Mucosa of rectum (tissue), 2 donors: ENCODE results near the gene PLEKHA5.

Experiments
- H3K27ac ChIP-seq, 2 donors: one replicate each; pipeline ENCODE4 v1.7.0; 2013; ENCODE audit warnings: inconsistent platforms in 2 of 2, low read depth in 2 of 2, low read length in 2 of 2
- H3K27me3 ChIP-seq, 2 donors: one replicate each; pipeline ENCODE4 v1.7.0; 2013; ENCODE audit warnings: low read length in 2 of 2; ENCODE audit not compliant: control insufficient read depth in 2 of 2, insufficient read depth in 2 of 2
- H3K36me3 ChIP-seq, 2 donors: one replicate each; pipeline ENCODE4 v1.7.0; 2013; ENCODE audit warnings: low read length in 2 of 2; ENCODE audit not compliant: control insufficient read depth in 2 of 2, insufficient read depth in 2 of 2
- H3K4me1 ChIP-seq, 2 donors: one replicate each; pipeline ENCODE4 v1.7.0; 2013; ENCODE audit warnings: low read length in 2 of 2, mild to moderate bottlenecking in 1 of 2; ENCODE audit not compliant: control insufficient read depth in 2 of 2, insufficient read depth in 2 of 2
- H3K4me3 ChIP-seq, 2 donors: one replicate each; pipeline ENCODE4 v1.7.0; 2013; ENCODE audit warnings: low read length in 2 of 2
- H3K9ac ChIP-seq, 2 donors: one replicate each; pipeline ENCODE4 v1.7.0; 2013; ENCODE audit warnings: low read length in 2 of 2, low read depth in 1 of 2, mild to moderate bottlenecking in 1 of 2
- H3K9me3 ChIP-seq, 2 donors: one replicate each; pipeline ENCODE4 v1.7.0; 2013; ENCODE audit warnings: low read length in 2 of 2; ENCODE audit not compliant: control insufficient read depth in 2 of 2
- donor health status: healthy.
- donor health status: Normal muscosa, but diverticular disease.

PLEKHA5 gene

DNA sequence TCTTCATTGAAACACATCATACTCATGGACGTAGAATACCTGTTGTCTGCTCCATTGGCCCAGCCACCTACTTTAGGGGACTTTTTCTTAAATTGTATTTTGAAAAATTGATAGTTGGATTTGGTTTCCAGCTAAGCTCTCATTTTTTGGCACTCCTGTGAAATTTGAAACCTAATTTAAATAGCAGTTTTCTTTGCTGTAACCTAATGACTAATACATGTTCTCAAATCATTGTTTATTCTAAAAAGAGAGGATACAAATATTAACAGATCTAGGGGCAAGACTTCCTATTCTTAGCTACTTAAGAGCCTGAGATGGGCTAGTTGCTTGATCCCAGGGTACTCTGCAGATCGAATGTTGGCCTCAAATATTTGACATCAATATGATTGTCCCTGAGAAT, 78.9 kb downstream of the PLEKHA5 start:
- no peak overlapping the region for H3K9ac ChIP-seq
- H3K4me1 ChIP-seq, result no peaks in the 10 kb centered on the region
- H3K36me3 ChIP-seq, result no peaks in the 10 kb centered on the region

DNA sequence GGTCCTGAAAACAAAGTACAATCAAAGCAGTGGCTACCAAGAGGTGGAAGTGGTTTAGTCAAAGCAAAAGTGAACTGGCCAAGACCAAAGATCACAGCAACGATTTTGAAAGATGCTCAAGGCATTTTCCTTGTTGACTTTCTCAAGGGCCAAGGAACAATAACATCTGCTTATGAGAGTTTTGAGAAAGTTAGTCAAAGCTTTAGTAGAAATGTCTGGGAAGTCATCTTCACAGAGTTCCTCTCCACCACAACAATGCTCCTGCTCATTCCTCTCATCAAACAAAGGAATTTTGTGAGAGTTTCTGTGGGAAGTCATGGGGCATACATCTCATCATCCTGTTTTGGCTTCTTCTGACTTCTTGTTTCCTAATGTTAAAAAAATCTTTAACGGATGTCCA, 80.1 kb downstream of the PLEKHA5 start:
- H3K27ac ChIP-seq, result no peak overlapping the region

More for the DNA sequence above, 78.9 kb downstream of the PLEKHA5 start:
- Histone ChIP-seq H3K27ac (no peak overlapping the region), H3K27me3 (no peaks in the 10 kb centered on the region), H3K9me3 (no peaks in the 10 kb centered on the region), H3K4me3 (no peak overlapping the region)

DNA sequence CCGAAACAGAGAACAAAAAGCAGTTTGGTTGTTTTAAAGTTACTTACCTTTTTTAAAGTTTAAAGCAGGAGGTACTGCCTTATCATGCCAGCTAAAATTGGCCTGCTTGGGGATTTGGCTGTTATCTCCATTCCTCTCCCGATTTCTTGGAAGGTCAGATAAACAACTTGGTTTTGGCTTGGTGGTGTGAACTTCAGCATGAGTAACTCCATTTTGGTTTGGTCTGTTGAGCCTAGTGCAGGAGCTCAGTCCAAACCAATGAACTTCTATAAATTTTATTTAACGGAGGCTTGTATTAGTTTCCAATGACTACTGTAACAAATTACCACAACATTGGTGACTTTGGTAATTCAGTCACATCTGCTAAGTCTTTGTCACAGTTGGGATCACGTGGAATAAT, 82.3 kb downstream of the PLEKHA5 start:
- H3K4me3 ChIP-seq, result no peak overlapping the region
- no peaks in the 10 kb centered on the region for H3K9me3 ChIP-seq
- H3K4me1 ChIP-seq, result no peaks in the 10 kb centered on the region
- no peaks in the 10 kb centered on the region for H3K36me3 ChIP-seq
- H3K27ac ChIP-seq, result no peak overlapping the region
- H3K27me3 ChIP-seq, result no peaks in the 10 kb centered on the region
- no peak overlapping the region for H3K9ac ChIP-seq

More for the DNA sequence above, 80.1 kb downstream of the PLEKHA5 start:
- H3K4me1 ChIP-seq, result no peaks in the 10 kb centered on the region
- H3K9me3 ChIP-seq, result no peaks in the 10 kb centered on the region
- no peak overlapping the region for H3K4me3 ChIP-seq
- H3K36me3 ChIP-seq, result no peaks in the 10 kb centered on the region
- no peaks in the 10 kb centered on the region for H3K27me3 ChIP-seq
- H3K9ac ChIP-seq, result no peak overlapping the region

DNA sequence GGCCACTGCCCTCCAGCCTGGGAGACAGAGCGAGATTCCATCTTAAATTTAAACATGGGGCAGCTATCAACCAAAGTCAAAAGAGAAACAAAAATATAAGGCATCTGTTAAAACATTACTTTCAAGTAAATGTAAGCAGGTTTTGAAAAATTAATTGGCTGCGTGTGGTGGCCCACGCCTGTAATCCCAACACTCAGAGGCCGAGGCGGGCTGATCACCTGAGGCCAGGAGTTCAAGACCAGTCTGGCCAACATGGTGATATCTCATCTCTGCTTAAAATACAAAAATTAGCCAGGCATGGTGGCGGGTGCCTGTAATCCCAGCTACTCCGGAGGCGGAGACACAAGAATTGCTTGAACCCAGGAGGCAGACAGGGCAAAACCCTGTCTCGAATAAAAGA, 82.7 kb downstream of the PLEKHA5 start:
- Histone ChIP-seq H3K27ac (no peak overlapping the region), H3K9ac (no peak overlapping the region)

DNA sequence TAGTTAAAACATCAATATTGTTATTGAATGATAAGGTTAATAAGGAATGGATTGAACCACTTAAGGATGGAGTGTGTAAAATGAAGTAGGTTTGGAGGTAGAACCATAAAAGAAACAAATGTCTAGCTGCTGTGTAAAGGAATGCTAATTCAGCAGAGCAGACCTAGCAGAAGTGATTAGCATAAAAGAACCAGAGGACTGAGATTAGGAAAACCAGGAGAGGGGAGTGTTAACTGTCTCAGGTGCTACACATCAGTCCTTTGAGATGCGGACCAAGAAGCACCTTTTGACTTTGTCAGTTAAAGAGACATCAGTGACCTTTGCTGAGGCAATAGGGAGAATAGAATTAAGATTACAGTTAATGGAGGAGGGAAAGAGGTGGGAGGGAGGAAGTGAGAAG, 84.5 kb downstream of the PLEKHA5 start:
- Histone ChIP-seq H3K4me3 (no peak overlapping the region), H3K36me3 (no peaks in the 10 kb centered on the region), H3K27ac (no peak overlapping the region), H3K4me1 (no peaks in the 10 kb centered on the region), H3K27me3 (no peaks in the 10 kb centered on the region), H3K9me3 (no peaks in the 10 kb centered on the region), H3K9ac (no peak overlapping the region)

More for the DNA sequence above, 82.7 kb downstream of the PLEKHA5 start:
- Histone ChIP-seq H3K36me3 (no peaks in the 10 kb centered on the region), H3K9me3 (no peaks in the 10 kb centered on the region), H3K4me1 (no peaks in the 10 kb centered on the region), H3K27me3 (no peaks in the 10 kb centered on the region), H3K4me3 (no peak overlapping the region)

DNA sequence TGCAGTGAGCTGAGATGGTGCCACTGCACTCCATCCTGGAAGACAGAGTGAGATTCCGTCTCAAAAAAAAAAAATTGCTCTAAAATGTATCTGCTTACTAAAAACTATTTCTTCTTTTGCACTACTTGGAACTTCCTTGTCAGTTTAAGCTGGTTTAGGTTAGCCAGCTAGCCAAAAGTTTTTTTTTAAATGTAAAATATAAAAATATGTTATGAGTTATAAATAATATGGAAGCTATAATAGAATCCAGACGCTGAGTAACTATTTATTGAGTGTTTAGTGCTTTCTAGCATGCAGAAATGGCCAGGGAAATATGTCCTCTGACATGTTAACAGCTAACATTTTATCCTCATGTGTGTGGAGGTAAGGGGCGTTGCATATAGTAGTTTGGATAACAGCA, 85.6 kb downstream of the PLEKHA5 start:
- Histone ChIP-seq H3K36me3 (no peaks in the 10 kb centered on the region), H3K4me3 (no peak overlapping the region), H3K9ac (no peak overlapping the region), H3K27ac (no peak overlapping the region), H3K4me1 (no peaks in the 10 kb centered on the region), H3K27me3 (no peaks in the 10 kb centered on the region), H3K9me3 (no peaks in the 10 kb centered on the region)

DNA sequence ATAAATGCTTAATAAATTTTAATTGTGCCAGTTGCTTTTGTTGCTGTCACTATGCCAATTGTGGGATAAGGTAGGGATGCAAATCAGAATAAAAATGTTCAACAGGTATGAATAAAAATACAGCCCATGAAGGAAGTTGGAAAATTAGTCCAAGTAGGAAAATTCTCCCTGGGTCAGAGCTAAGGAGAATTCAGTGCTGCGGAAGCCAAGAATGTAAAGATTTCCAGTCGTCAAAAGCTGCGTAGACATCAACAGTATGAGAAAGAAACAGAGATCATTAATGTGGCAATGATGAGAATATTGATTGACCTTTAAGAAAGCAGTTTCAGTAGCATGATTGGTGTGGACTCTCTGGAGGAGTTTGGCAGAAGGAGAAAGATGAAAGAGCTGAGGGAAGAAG, 87.9 kb downstream of the PLEKHA5 start:
- Histone ChIP-seq H3K9me3 (no peaks in the 10 kb centered on the region), H3K9ac (no peak overlapping the region), H3K4me3 (no peak overlapping the region), H3K4me1 (no peaks in the 10 kb centered on the region), H3K36me3 (no peaks in the 10 kb centered on the region), H3K27ac (no peak overlapping the region), H3K27me3 (no peaks in the 10 kb centered on the region)

DNA sequence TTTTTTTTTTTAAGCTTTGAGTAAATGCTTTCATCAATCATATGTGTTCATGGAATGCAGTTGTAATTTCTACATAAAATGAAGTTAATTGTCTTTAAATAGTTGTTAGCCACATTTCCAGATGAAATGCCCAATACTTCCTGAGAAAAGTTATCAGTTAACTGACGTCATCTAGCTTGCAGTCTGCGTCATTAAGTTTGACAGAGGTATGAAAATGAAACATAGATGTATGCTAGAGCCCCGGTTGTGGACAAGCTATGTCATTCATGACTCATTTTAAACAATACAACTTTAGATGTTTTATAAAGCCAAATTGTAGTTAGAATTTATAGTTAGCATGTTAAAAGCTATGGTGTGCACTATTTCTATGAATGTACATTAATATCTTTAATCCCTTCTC, 90.7 kb downstream of the PLEKHA5 start:
- Histone ChIP-seq H3K36me3 (no peaks in the 10 kb centered on the region), H3K9me3 (no peaks in the 10 kb centered on the region), H3K4me1 (no peaks in the 10 kb centered on the region), H3K27ac (no peak overlapping the region), H3K27me3 (no peaks in the 10 kb centered on the region), H3K9ac (no peak overlapping the region), H3K4me3 (no peak overlapping the region)

DNA sequence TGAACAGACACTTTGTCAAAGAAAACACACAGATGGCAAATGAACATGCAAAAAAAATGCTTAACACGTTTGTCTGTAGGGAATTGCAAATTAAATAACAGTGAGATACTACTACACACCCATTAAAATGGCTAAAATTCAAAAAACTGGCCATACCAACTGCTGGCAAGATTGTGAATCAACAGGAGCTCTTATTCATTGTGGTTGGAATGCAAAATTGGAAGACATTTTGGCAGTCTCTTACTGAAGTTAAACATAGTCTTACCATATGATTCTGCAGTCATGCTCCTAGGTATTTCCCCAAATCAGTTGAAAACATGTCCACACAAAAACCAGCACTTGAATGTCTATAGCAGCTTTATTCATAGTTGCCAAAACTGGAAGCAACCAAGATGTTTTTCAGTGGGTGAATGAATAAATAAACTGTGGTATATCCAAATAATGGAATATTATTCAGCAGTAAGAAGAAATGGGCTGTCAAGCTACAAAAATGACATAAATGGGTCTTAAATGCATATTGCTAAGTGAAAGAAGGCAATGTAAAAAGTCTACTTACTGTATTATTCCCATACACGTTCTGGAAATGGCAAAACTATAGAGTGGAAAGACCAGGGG, 91.4 kb downstream of the PLEKHA5 start:
- Histone ChIP-seq H3K4me1 (no peaks in the 10 kb centered on the region), H3K27ac (no peak overlapping the region), H3K4me3 (no peak overlapping the region), H3K9ac (no peak overlapping the region), H3K9me3 (no peaks in the 10 kb centered on the region), H3K36me3 (no peaks in the 10 kb centered on the region), H3K27me3 (no peaks in the 10 kb centered on the region)

DNA sequence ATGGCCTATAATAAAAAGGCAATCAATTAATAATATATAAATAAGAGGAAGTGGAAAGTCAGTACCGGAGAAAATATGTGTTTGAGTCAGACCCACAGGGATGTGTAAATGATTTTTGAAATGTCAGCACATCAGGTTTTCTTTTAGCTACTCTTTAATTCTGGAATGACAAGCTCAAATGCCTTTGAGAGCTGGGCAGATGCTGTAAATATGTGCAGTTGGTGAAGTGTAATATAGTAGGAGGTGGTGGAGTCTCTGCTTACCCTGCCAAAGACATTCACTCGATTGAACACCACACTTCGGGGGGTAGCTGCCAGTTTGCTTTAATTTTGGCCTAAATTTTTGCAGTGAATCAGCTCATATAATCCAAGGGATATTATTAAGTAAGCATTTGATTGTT, 93.0 kb downstream of the PLEKHA5 start:
- no peaks in the 10 kb centered on the region for H3K9me3 ChIP-seq
- H3K4me3 ChIP-seq, result no peak overlapping the region
- H3K36me3 ChIP-seq, result no peaks in the 10 kb centered on the region
- no peaks in the 10 kb centered on the region for H3K27me3 ChIP-seq
- no peaks in the 10 kb centered on the region for H3K4me1 ChIP-seq
- H3K27ac ChIP-seq, result no peak overlapping the region
- no peak overlapping the region for H3K9ac ChIP-seq

DNA sequence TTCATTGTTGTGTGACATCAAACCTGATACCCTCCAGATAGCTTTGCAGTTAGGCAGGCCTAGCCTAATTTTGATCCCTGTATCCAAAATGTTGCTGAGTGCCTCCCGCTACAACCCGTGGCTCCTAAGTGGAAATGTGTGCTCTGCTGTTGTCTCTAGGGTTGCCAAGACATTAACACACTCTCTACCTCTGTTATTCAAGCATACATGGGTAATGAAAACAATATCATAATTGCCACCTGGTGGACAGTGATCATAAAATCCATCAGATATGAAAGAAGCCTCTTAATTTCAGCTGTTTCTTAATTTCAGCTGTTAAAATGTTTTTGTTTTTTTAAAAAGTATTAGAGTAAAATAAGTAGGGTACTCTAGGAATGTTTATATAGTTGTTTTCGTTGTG, 93.5 kb downstream of the PLEKHA5 start:
- no peaks in the 10 kb centered on the region for H3K4me1 ChIP-seq
- no peaks in the 10 kb centered on the region for H3K27me3 ChIP-seq
- H3K27ac ChIP-seq, result no peak overlapping the region
- no peaks in the 10 kb centered on the region for H3K36me3 ChIP-seq
- H3K9ac ChIP-seq, result no peak overlapping the region
- H3K9me3 ChIP-seq, result no peaks in the 10 kb centered on the region
- H3K4me3 ChIP-seq, result no peak overlapping the region
